Sigmoid colon (tissue), 7 donors: ENCODE measurements around the gene DYNC1H1. TPM values are rescaled to one million over a fixed set of nuclear protein-coding genes. Genes with fewer than 3 reads are reported as not detected.
"Not testable (repeated sequence)": the region's sequence is repeated elsewhere in the genome, so short reads cannot be mapped to it uniquely, and the experiment has no call there.

Experiments
- DNase-seq: peaks from one replicate; pipeline ENCODE4 v3.0.0-alpha.2; 2019
- H3K27ac ChIP-seq, 4 donors: fragments of 200-600 bp; sonication (generic); one replicate each; pipeline ENCODE4 v1.5.1; 2016 to 2019; ENCODE audit warnings: mild to moderate bottlenecking in 1 of 4
- H3K27me3 ChIP-seq, 3 donors: fragments of 200-600 bp; sonication (generic); one replicate each; pipeline ENCODE4 v1.5.1; 2019; ENCODE audit warnings: mild to moderate bottlenecking in 1 of 3
- H3K36me3 ChIP-seq, 4 donors: fragments of 200-600 bp; sonication (generic); one replicate each; pipeline ENCODE4 v1.5.1; 2016 to 2019
- H3K4me1 ChIP-seq, 4 donors: fragments of 200-600 bp; sonication (generic); one replicate each; pipeline ENCODE4 v1.5.1; 2017 to 2019
- H3K4me3 ChIP-seq, 4 donors: fragments of 200-600 bp; sonication (generic); one replicate each; pipeline ENCODE4 v1.5.1; 2017 to 2019; ENCODE audit warnings: mild to moderate bottlenecking in 2 of 4, moderate library complexity in 1 of 4
- H3K9me3 ChIP-seq, 4 donors: fragments of 200-600 bp in 3 of 4; sonication (generic) in 3 of 4; one replicate each; pipeline versions ENCODE4 v1.5.1 to v1.6.1; 2013 to 2019
- EP300 ChIP-seq, 4 donors: sonication (generic); formaldehyde crosslinking; IDR thresholded peaks; one replicate each; pipeline ENCODE4 v1.6.1; 2017; ENCODE audit warnings: antibody characterized with exemption in 4 of 4
- POLR2A ChIP-seq, 2 donors: fragments of 450-650 bp; IDR thresholded peaks; one replicate each; pipeline ENCODE4 v1.6.1; 2016; ENCODE audit warnings: antibody characterized with exemption in 2 of 2, mild to moderate bottlenecking in 2 of 2, moderate library complexity in 2 of 2
- POLR2AphosphoS5 ChIP-seq, 4 donors: sonication (generic); formaldehyde crosslinking; IDR thresholded peaks; one replicate each; pipeline ENCODE4 v1.6.1; 2017; ENCODE audit warnings: antibody characterized with exemption in 4 of 4
- WGBS, 2 donors: extraction: QIAGEN DNeasy Blood & Tissue Kit; methylation state at CpG; one replicate each; pipeline ENCODE4 v1.1.7; 2013; 5-methylcytosine and 5-hydroxymethylcytosine counted together
- intact Hi-C: fragments of 100-400 bp; cut with DNase I; formaldehyde crosslinking; loops from one replicate; pipeline ENCODE4 v1.15.1; 2023
- polyA plus RNA-seq, 3 donors: library from polyadenylated mRNA; stranded (reverse); fragments of 200-250 nt; gene quantifications; one replicate each; pipeline ENCODE4 v1.2.3, GENCODE V29; 2013
- total RNA-seq, 4 donors: library from RNA; depleted of rRNA; stranded (reverse); fragments of >200 nt; gene quantifications; one replicate each; pipeline ENCODE4 v1.1.0, GENCODE V29; 2016
- TF ChIP-seq, protein P1 (sequence below), 4 experiments: fragments of 450-650 bp in 3 of 4; fragments of 200-600 bp in 1 of 4; IDR thresholded peaks; one replicate each; pipeline ENCODE4 v1.5.1; 2016 to 2019; ENCODE audit warnings: antibody characterized with exemption in 4 of 4, mild to moderate bottlenecking in 3 of 4, moderate library complexity in 2 of 4
- donor health status: healthy with polysubstance abuse.
- donor health status: Bipolar disorder and iron deficiency.
- donor health status: healthy.

Gene DYNC1H1
- total and polyA plus RNA-seq, 7 donors: 38.4 to 592 (median 320) TPM

GRCh38 chr14:102057480-102058114 is 93.2 kb downstream of the DYNC1H1 start:
- Histone ChIP-seq H3K27ac (no peak overlapping the region), H3K27me3 (no peaks in the 10 kb centered on the region), H3K36me3 (peaks cover 0 to 13% (median 2%) of the 10 kb centered on the region in 4 donors), H3K4me3 (no peak overlapping the region), H3K4me1 (peaks cover 0 to 2% (median under 1%) of the 10 kb centered on the region in 4 donors), H3K9me3 (no peaks in the 10 kb centered on the region)
- DNase-seq: no peak
- 57 to 66% methylated on average over 10 of the region's 10 CpGs for WGBS, 2 donors
- intact Hi-C loops: no loop called here
- TF ChIP-seq POLR2AphosphoS5 (IDR thresholded peaks at IDR 0.05) (no peak), EP300 (IDR thresholded peaks at IDR 0.05) (no peak)

DNA sequence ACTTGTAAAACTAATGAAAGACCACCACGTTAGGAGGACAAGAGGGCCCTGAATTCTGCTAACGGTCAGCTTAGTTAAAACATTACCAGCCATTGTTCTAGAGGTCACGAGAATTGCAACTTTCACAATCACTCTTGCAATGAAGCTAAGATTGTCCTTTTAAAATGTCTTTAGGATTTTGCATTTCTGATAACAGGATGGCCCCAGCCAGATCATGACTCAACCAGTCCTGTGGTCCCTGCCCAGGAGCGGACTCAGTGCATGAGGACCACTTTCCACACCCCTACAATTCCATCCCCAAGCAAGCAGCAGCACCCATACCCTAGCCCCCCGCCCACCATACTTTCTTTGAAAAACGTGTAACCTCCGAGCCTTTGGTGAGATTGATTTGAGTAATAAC is 93.8 kb downstream of the DYNC1H1 start:
- DNase-seq: no peak
- no peak overlapping the region for H3K4me3 ChIP-seq
- H3K27ac ChIP-seq: no peak overlapping the region
- peaks cover 0 to 8% (median 3%) of the 10 kb centered on the region in 4 donors for H3K4me1 ChIP-seq
- TF ChIP-seq EP300 (IDR thresholded peaks at IDR 0.05): no peak
- TF ChIP-seq, protein P1, sequence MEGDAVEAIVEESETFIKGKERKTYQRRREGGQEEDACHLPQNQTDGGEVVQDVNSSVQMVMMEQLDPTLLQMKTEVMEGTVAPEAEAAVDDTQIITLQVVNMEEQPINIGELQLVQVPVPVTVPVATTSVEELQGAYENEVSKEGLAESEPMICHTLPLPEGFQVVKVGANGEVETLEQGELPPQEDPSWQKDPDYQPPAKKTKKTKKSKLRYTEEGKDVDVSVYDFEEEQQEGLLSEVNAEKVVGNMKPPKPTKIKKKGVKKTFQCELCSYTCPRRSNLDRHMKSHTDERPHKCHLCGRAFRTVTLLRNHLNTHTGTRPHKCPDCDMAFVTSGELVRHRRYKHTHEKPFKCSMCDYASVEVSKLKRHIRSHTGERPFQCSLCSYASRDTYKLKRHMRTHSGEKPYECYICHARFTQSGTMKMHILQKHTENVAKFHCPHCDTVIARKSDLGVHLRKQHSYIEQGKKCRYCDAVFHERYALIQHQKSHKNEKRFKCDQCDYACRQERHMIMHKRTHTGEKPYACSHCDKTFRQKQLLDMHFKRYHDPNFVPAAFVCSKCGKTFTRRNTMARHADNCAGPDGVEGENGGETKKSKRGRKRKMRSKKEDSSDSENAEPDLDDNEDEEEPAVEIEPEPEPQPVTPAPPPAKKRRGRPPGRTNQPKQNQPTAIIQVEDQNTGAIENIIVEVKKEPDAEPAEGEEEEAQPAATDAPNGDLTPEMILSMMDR (IDR thresholded peaks at IDR 0.05): no peak
- no peak for TF ChIP-seq POLR2A (IDR thresholded peaks at IDR 0.05)
- no peak for TF ChIP-seq POLR2AphosphoS5 (IDR thresholded peaks at IDR 0.05)
- H3K9me3 ChIP-seq: no peaks in the 10 kb centered on the region
- intact Hi-C loops: no loop called here
- H3K27me3 ChIP-seq: no peaks in the 10 kb centered on the region
- H3K36me3 ChIP-seq: peaks cover 0 to 7% (median 0%) of the 10 kb centered on the region in 4 donors
- 72% methylated on average over 7 of the region's 7 CpGs for WGBS, 2 donors

GRCh38 chr14:102058961-102059360 is 94.6 kb downstream of the DYNC1H1 start:
- TF ChIP-seq, protein P1 (IDR thresholded peaks at IDR 0.05): no peak
- TF ChIP-seq EP300 (IDR thresholded peaks at IDR 0.05) (no peak), POLR2A (IDR thresholded peaks at IDR 0.05) (no peak), POLR2AphosphoS5 (IDR thresholded peaks at IDR 0.05) (no peak)

GRCh38 chr14:102063109-102063807 is 98.9 kb downstream of the DYNC1H1 start:
- Histone ChIP-seq H3K4me1 (peaks cover 0 to 12% (median 6%) of the 10 kb centered on the region in 4 donors), H3K36me3 (no peaks in the 10 kb centered on the region), H3K27me3 (no peaks in the 10 kb centered on the region), H3K9me3 (no peaks in the 10 kb centered on the region), H3K4me3 (no peak overlapping the region), H3K27ac (peak overlapping the region in 2 of 4 donors; percentile 31 to 39)
- peak; percentile 87 for DNase-seq
- WGBS, 2 donors: 8 to 28% methylated on average over 26 of the region's 26 CpGs
- intact Hi-C loops: loop anchor here (2.0 kb wide), 1 partner anchor 34 kb away; no protein-coding TSS in a partner anchor
- TF ChIP-seq POLR2AphosphoS5 (IDR thresholded peaks at IDR 0.05): peak in 1 of 4 donors; percentile 12
- TF ChIP-seq, protein P1 (IDR thresholded peaks at IDR 0.05): peak in 3 of 4 experiments; percentile 7 to 36 (median 36)
- no peak for TF ChIP-seq POLR2A (IDR thresholded peaks at IDR 0.05)
- TF ChIP-seq EP300 (IDR thresholded peaks at IDR 0.05): no peak

More at GRCh38 chr14:102058961-102059360, 94.6 kb downstream of the DYNC1H1 start:
- Histone ChIP-seq H3K27ac (no peak overlapping the region), H3K9me3 (no peaks in the 10 kb centered on the region), H3K36me3 (peaks cover 0 to 2% (median 0%) of the 10 kb centered on the region in 4 donors), H3K4me3 (no peak overlapping the region), H3K27me3 (no peaks in the 10 kb centered on the region), H3K4me1 (peaks cover 0 to 12% (median 6%) of the 10 kb centered on the region in 4 donors)
- WGBS, 2 donors: 61 to 71% methylated on average over 5 of the region's 5 CpGs
- no peak for DNase-seq
- intact Hi-C loops: no loop called here

DNA sequence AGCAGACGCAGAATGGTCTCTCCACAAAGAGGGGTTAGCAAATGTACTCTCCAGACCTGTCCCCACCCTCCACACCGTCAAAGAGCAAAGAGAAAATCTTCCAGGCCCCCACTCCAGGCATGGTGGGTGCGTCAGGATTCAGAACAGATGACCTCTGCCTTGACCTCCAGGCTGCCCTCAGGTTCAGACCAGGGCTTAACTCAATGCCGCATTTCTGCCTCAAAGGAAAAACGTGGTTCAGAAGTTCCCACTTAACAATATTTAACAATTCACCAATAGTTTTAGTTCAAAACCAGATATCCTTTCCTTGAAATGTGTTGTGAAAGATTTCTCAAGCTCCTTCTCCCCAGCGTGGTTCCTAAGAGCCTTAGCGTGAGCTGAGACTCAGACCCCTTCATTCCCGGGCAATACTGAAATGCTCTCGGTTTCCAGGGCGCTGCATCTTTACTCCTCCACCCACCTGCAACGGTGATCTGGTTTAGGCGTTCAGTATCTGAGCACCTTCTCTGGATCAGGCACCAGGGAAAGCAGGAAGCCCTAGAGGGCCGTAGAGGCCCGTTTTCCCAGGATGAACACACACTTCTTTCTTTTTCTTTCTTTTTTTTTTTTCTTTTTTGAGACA is 99.5 kb downstream of the DYNC1H1 start:
- H3K4me1 ChIP-seq: peaks cover 0 to 12% (median 6%) of the 10 kb centered on the region in 4 donors
- H3K27ac ChIP-seq: peak overlapping the region in 1 of 4 donors; percentile 31
- no peak for DNase-seq
- TF ChIP-seq POLR2A (IDR thresholded peaks at IDR 0.05) (no peak), POLR2AphosphoS5 (IDR thresholded peaks at IDR 0.05) (no peak), EP300 (IDR thresholded peaks at IDR 0.05) (no peak)
- TF ChIP-seq, protein P1 (IDR thresholded peaks at IDR 0.05): no peak
- no peaks in the 10 kb centered on the region for H3K27me3 ChIP-seq
- 41 to 77% methylated on average over 14 of the region's 14 CpGs for WGBS, 2 donors
- no peaks in the 10 kb centered on the region for H3K36me3 ChIP-seq
- intact Hi-C loops: loop anchor here (2.0 kb wide), 1 partner anchor 33 kb away; no protein-coding TSS in a partner anchor
- no peaks in the 10 kb centered on the region for H3K9me3 ChIP-seq
- no peak overlapping the region for H3K4me3 ChIP-seq

DNA sequence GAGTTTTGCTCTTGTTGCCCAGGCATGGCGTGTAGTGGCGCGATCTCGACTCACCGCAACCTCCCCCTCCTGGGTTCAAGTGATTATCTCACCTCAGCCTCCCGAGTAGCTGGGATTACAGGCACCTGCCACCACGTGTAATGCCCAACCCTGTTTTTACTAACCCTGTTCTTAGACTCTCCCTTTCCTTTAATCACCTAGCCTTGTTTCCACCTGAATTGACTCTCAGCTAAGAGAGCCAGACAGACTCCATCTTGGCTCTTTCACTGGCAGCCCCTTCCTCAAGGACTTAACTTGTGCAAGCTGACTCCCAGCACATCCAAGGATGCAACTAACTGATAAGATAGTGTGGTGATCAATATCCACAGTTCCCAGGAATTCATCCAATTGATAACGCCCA is 100.2 kb downstream of the DYNC1H1 start:
- H3K27me3 ChIP-seq, DNase-seq, intact Hi-C loops, H3K4me3 ChIP-seq, H3K36me3 ChIP-seq, H3K27ac ChIP-seq, H3K9me3 ChIP-seq: not testable (repeated sequence)
- peaks cover 0 to 12% (median 6%) of the 10 kb centered on the region in 4 donors for H3K4me1 ChIP-seq
- WGBS, 2 donors: 63 to 87% methylated on average over 8 of the region's 8 CpGs
